ENCODE measurements around the gene BCAR3.

BCAR3 gene

GRCh38 chr1:93579891-93580290 is 101.7 kb downstream of the BCAR3 start:
- DNase-seq = peak in 6 of 51 donors; percentile 10 to 42 (median 30)

DNA sequence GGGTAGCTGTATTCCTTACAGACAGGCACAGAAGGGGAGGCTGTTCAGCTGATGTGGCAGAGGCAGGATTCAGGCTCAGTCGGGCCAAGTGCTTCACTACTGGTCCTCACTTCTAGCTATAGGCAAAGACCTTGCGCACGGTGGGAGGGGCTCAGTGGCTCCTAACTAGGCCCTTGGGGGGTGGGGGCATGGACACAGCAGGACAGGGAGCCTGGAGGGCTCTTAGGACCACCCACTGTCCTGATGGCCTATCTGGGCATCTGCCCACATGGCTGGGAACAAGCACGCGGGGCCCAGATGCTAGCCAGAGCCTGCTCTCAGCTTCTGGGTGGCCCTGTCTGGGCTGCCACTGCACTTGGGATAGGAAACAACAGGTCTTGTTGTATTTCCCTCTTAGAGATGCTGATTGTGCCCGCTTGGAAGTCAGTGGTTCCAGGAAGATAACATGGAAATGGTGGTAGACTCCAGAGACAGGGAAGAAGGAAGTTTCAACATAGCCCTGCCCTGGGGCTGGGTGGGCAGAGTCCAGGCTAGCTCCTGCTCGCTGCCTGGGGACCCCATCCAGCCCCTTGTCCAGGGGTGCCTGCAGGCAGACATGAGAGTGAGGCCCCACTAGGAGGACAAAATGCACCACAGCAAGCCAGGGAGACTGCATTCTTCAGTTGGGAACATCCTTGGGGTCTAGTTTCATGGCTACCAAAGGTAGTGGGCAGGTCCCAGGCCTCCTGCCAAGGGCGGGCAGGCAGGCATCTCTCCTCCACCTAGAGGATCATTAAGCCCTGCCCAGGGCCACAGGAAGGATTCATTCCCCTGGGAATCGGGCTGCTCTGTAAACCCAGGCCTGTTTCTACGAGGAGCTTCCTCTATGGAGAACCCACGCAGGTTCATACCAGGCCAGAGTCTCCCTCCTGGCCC is 102.5 kb downstream of the BCAR3 start:
- no peak for DNase-seq

DNA sequence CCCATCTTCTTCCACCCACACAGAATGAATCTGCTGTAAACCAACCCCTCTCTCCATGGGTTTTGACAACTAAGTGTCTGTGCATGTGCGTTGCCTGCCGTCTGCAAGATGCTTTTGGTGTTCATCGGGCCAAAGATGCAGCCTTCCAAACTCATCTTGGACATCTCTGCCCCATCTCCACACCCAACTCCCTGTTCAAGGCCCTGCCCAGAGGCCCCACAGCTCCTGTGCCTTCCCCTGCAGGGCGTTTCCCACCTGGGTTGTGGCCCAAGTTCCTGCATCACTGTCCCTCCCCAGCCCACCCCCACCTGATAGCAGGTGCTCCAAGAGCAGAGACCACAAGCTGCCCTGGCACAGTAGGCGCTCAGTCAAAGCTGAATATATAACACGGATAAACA is 103.2 kb downstream of the BCAR3 start:
- DNase-seq = no peak

GRCh38 chr1:93577536-93578432 is 103.9 kb downstream of the BCAR3 start:
- DNase-seq = no peak

DNA sequence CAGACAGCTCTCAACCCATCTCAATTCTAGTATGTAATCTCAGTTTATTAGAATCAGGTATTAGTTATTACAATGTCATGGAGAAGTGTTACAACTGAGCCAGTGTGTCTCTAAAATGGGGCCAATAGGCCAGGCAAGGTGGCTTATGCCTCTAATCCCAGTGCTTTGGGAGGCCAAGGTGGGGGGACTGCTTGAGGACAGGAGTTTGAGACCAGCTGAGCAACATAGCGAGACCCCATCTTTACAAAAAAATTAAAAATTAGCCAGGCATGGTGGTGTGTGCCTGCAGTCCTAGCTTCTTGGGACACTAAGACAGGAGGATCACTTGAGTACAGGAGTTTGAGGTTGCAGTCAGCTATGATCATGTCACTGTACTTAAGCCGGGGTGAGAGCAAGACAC is 104.9 kb downstream of the BCAR3 start:
- no peak for DNase-seq

- peak in 29 of 51 donors; percentile 9 to 75 (median 36) for DNase-seq
Measured at GRCh38 chr1:93576346-93576745, 105.3 kb downstream of the BCAR3 start.

GRCh38 chr1:93575621-93576284 is 105.9 kb downstream of the BCAR3 start:
- peak in 7 of 51 donors; percentile 14 to 31 (median 23) for DNase-seq

- no peak for DNase-seq
Measured at GRCh38 chr1:93574991-93575390, 106.6 kb downstream of the BCAR3 start.

GRCh38 chr1:93574511-93574910 is 107.1 kb downstream of the BCAR3 start:
- DNase-seq = no peak

DNA sequence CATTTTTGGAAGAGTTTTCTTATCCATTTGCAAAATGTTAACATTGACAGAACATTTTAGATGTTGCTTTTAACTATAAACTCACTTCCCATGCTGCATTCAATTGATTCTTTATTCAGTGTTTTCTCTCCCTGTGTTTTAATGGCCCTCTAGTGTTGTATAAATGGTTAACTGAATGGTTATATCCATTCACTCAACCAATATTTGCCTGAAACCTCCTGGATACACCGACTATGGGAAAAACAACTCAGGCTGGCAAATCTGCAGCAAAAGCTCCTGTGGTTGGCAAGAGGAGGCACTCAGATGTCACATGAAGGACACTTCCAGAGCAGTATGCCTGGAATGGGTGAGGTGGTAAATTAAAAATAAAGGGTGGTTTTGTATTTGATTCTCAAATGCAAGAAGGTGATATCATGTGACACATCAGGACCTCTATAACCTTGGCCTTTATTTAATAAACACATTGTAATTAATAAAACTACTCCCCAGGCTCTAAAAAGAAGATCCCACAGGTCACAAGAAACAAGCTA is 107.6 kb downstream of the BCAR3 start:
- DNase-seq = no peak

GRCh38 chr1:93571623-93572310 is 109.9 kb downstream of the BCAR3 start:
- no peak for DNase-seq

DNA sequence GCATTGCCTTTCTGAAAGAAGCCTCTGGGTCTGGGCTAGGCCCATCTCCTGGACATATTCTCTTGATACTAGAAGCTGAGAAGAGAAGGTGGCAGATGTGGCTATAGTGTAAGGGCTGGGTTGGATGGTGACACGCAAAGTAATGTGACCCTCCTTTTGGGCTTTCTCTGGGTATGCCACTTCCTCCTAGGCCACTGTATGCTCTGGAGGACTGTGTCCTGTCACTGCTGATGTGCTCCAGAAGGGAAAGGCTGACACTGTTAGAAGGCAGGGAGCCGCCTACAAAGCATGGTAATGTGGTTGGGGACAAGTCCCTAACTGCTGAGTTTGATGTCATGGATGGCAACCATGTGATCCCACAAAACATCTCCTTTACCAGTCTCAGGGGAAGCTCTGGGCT is 112.1 kb downstream of the BCAR3 start:
- DNase-seq = no peak

GRCh38 chr1:93567255-93567918 is 114.2 kb downstream of the BCAR3 start:
- no peak for DNase-seq

- no peak for DNase-seq
Measured at GRCh38 chr1:93566227-93566626, 115.4 kb downstream of the BCAR3 start.

DNA sequence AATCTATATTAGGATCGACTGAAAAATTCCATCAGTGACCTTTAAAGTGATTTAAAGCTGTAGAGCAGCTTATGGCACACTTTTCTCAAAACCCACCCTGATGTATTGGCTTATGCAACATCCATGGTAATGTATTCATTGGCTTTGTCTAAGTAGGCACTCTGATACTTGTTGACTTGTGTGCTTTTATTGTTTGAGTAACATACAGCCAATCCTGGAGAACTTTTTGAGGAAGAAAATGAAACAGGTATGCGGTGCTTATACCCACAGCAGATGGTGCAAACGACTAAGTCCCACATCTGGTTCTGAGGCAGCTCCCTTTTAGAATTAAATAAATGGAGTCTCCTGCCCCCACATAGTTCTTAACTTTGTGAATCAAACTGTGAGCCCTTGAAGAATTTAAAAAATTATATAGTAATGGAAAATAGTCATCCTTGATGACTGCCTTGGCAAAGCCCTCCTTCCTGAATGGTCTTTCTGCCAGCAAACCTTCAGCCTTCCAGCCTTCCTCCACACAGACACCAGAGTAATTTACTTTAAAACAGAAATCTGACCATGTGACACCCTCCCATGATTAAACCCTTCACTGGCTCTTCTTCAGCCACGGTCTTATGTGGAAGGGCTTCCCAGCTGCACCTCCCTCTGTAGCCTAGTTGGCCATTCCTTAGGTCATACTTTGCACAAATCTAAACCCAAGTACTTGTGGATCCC is 116.0 kb downstream of the BCAR3 start:
- DNase-seq = no peak

DNA sequence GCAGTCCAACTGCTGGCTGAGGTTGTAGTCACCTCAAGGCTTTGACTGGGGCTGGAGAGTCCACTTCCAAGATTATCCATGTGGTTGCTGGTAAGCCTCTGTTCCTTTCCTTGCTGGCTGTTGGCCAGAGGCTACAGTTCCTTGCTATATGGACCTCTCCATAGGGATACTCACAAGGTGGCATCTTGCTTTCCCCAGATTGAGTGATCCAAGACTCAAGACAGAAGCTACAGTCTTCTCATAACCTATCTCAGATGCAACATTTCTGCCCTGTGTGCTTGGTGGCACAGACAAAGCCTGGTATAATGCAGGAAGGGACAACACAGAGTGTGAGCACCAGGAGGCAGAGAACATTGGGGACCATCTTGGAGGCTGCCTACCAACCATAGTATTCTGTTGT is 121.9 kb downstream of the BCAR3 start:
- no peak for DNase-seq

- DNase-seq = no peak
Measured at GRCh38 chr1:93559045-93559444, 122.6 kb downstream of the BCAR3 start.

DNA sequence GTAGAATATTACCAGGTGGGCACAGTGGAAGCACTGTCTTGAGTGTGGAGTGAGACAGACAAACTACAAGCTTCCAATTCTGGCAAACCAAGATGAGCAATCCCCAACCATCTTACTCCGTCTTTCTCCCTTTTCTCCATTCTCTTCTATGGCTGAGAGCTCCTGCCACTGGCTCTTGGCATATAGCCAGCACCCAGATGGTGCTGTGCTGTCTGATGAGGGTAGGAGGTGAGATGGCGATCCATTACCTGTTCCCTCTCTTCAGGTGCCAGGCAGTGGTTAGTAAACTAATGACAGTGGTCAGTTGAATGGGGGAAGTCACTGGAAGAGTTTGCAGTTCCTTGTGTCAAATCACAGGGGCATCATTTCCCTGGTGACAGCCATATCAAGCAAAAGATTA is 125.3 kb downstream of the BCAR3 start:
- no peak for DNase-seq

All from hypothalamus (tissue), 51 donors.